H7 (cell line): ENCODE results near the gene RPS13. TPM values are rescaled to one million over a fixed set of nuclear protein-coding genes. Genes with fewer than 3 reads are reported as not detected.
A peak's percentile ranks its signal among the peaks of the same experiment; 100 is the strongest.
"Not testable (repeated sequence)": the region's sequence is repeated elsewhere in the genome, so short reads cannot be mapped to it uniquely, and the experiment has no call there.

Experiments
- DNase-seq: peaks from one replicate; pipeline ENCODE4 v3.0.0; 2012
- H3K27me3 ChIP-seq: 2 replicates; pipeline ENCODE4 v1.6.0; 2011; ENCODE audit warnings: mild to moderate bottlenecking, low read length; ENCODE audit not compliant: control insufficient read depth, insufficient read depth
- H3K36me3 ChIP-seq: replicated peaks from 2 replicates; pipeline ENCODE4 v1.5.1; 2011; ENCODE audit warnings: low read length; ENCODE audit not compliant: control insufficient read depth, insufficient read depth
- H3K4me3 ChIP-seq: 2 replicates; pipeline ENCODE4 v1.5.1; 2011; ENCODE audit warnings: low read depth, mild to moderate bottlenecking, control low read depth, low read length, moderate library complexity; ENCODE audit not compliant: insufficient read depth
- total RNA-seq: library from RNA; depleted of rRNA; stranded (reverse); fragments of >200 nt; shearing (Covaris generic); gene quantifications from 2 replicates; pipeline ENCODE4 v1.2.3, GENCODE V29; 2014; rRNA removed

Gene RPS13
- 1,394 and 1,544 TPM in 2 replicates for total RNA-seq

GRCh38 chr11:17077520-17078401 is at the start of gene RPS13:
Gene RPS13 (minus strand): TSS chr11:17077667. CDS start chr11:17077641, 26 bp downstream.
- DNase-seq, result peak; percentile 93
- Histone ChIP-seq H3K27me3 (no peaks in the 10 kb centered on the region), H3K36me3 (peaks cover 20% of the 10 kb centered on the region), H3K4me3 (peak within 1 kb of the TSS; percentile 100)

- H3K27me3 ChIP-seq, result no peaks in the 10 kb centered on the region
- H3K4me3 ChIP-seq, result no peak overlapping the region
- no peak for DNase-seq
- peaks cover 4% of the 10 kb centered on the region for H3K36me3 ChIP-seq
Observed at GRCh38 chr11:17121981-17122380, 44.5 kb upstream of the RPS13 start.

- Histone ChIP-seq H3K36me3 (peaks cover 7% of the 10 kb centered on the region), H3K27me3 (no peaks in the 10 kb centered on the region), H3K4me3 (no peak overlapping the region)
- DNase-seq, result no peak
Observed at GRCh38 chr11:17117262-17117661, 39.8 kb upstream of the RPS13 start.

GRCh38 chr11:17116117-17116516 is 38.6 kb upstream of the RPS13 start:
- no peak overlapping the region for H3K4me3 ChIP-seq
- no peaks in the 10 kb centered on the region for H3K27me3 ChIP-seq
- H3K36me3 ChIP-seq, result peaks cover 6% of the 10 kb centered on the region
- no peak for DNase-seq

GRCh38 chr11:17107745-17108144 is 30.3 kb upstream of the RPS13 start:
- not testable (repeated sequence) for H3K4me3 ChIP-seq, H3K27me3 ChIP-seq, DNase-seq, H3K36me3 ChIP-seq

GRCh38 chr11:17105404-17106040 is 28.1 kb upstream of the RPS13 start:
- not testable (repeated sequence) for DNase-seq, H3K27me3 ChIP-seq, H3K4me3 ChIP-seq
- H3K36me3 ChIP-seq, result peaks cover 12% of the 10 kb centered on the region

- no peaks in the 10 kb centered on the region for H3K27me3 ChIP-seq
- H3K36me3 ChIP-seq, result peaks cover 15% of the 10 kb centered on the region
- H3K4me3 ChIP-seq, result no peak overlapping the region
- DNase-seq, result no peak
Observed at GRCh38 chr11:17102462-17102861, 25.0 kb upstream of the RPS13 start.

- DNase-seq, result no peak
- Histone ChIP-seq H3K4me3 (no peak overlapping the region), H3K36me3 (peaks cover 14% of the 10 kb centered on the region), H3K27me3 (no peaks in the 10 kb centered on the region)
Observed at GRCh38 chr11:17098658-17099057, 21.2 kb upstream of the RPS13 start.

GRCh38 chr11:17098038-17098437 is 20.6 kb upstream of the RPS13 start:
- Histone ChIP-seq H3K4me3 (no peak overlapping the region), H3K27me3 (no peaks in the 10 kb centered on the region), H3K36me3 (peaks cover 12% of the 10 kb centered on the region)
- DNase-seq, result no peak

- not testable (repeated sequence) for H3K4me3 ChIP-seq, DNase-seq, H3K36me3 ChIP-seq, H3K27me3 ChIP-seq
Observed at GRCh38 chr11:17085976-17086375, 8.5 kb upstream of the RPS13 start.

GRCh38 chr11:17077240-17077519 is 287 bp downstream of the RPS13 start:
- peaks cover 20% of the 10 kb centered on the region for H3K36me3 ChIP-seq
- H3K4me3 ChIP-seq, result peak overlapping the region; percentile 100
- H3K27me3 ChIP-seq, result no peaks in the 10 kb centered on the region
- DNase-seq, result no peak

GRCh38 chr11:17076517-17077239 is 789 bp downstream of the RPS13 start:
- peaks cover 20% of the 10 kb centered on the region for H3K36me3 ChIP-seq
- H3K27me3 ChIP-seq, result no peaks in the 10 kb centered on the region
- peak overlapping the region; percentile 100 for H3K4me3 ChIP-seq
- DNase-seq, result no peak

GRCh38 chr11:17075506-17075905 is 2.0 kb downstream of the RPS13 start:
- Histone ChIP-seq H3K36me3 (peaks cover 20% of the 10 kb centered on the region), H3K27me3 (no peaks in the 10 kb centered on the region), H3K4me3 (no peak overlapping the region)
- no peak for DNase-seq

GRCh38 chr11:17073370-17074027 is 4.0 kb downstream of the RPS13 start:
- DNase-seq, result no peak
- Histone ChIP-seq H3K27me3 (no peaks in the 10 kb centered on the region), H3K36me3 (peaks cover 20% of the 10 kb centered on the region), H3K4me3 (no peak overlapping the region)
